Measurements from ENCODE around the gene ARL4D.

DNA sequence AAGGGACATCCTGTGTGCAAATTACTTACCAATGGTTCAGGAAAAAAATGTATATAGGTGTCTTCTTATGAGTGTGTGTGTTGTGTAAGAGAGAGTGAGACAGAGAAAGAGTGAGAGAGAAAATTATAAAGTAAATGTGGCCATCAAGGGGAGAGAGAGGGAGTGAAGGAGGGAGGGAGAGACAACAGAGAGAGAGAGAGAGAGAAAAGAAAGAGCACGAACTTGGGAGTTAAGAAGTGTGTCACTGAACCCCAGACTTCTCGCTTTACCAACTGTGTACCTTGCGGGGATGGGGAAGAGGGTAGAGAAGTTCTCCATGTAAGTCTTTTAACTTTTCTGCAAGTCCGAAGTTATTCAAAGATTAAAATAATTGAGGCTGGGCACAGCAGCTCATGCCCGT lies 28.8 kb upstream of the ARL4D start:
- TF ChIP-seq, protein P1, sequence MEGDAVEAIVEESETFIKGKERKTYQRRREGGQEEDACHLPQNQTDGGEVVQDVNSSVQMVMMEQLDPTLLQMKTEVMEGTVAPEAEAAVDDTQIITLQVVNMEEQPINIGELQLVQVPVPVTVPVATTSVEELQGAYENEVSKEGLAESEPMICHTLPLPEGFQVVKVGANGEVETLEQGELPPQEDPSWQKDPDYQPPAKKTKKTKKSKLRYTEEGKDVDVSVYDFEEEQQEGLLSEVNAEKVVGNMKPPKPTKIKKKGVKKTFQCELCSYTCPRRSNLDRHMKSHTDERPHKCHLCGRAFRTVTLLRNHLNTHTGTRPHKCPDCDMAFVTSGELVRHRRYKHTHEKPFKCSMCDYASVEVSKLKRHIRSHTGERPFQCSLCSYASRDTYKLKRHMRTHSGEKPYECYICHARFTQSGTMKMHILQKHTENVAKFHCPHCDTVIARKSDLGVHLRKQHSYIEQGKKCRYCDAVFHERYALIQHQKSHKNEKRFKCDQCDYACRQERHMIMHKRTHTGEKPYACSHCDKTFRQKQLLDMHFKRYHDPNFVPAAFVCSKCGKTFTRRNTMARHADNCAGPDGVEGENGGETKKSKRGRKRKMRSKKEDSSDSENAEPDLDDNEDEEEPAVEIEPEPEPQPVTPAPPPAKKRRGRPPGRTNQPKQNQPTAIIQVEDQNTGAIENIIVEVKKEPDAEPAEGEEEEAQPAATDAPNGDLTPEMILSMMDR (IDR thresholded peaks at IDR 0.05; ENCODE audit: poor library complexity, severe bottlenecking) = no peak
- TF ChIP-seq RAD21 (conservative IDR thresholded peaks at IDR 0.05) (no peak), POLR2AphosphoS5 (IDR thresholded peaks at IDR 0.05) (no peak), SMC3 (conservative IDR thresholded peaks at IDR 0.05; ENCODE audit: poor library complexity) (no peak)
